Liver (tissue), 3 donors: ENCODE measurements around the gene ISG15.

Source experiments
- EGR1 ChIP-seq, 2 donors: IDR thresholded peaks; 2 replicates each; pipeline ENCODE4 v1.6.1; 2016 to 2018; ENCODE audit warnings: antibody characterized with exemption in 2 of 2, low read depth in 2 of 2
- MAX ChIP-seq: IDR thresholded peaks from 2 replicates; pipeline ENCODE4 v1.6.1; 2016; ENCODE audit warnings: antibody characterized with exemption
- NR2F2 ChIP-seq: IDR thresholded peaks from 2 replicates; pipeline ENCODE4 v1.6.1; 2016; ENCODE audit warnings: antibody characterized with exemption
- RAD21 ChIP-seq, 2 donors: IDR thresholded peaks; 2 replicates each; pipeline ENCODE4 v1.6.1; 2016; ENCODE audit warnings: antibody characterized with exemption in 2 of 2, mild to moderate bottlenecking in 2 of 2
- REST ChIP-seq: IDR thresholded peaks from 2 replicates; pipeline ENCODE4 v1.6.1; 2016; ENCODE audit warnings: antibody characterized with exemption, mild to moderate bottlenecking
- SP1 ChIP-seq: IDR thresholded peaks from 2 replicates; pipeline ENCODE4 v1.6.1; 2018; ENCODE audit warnings: antibody characterized with exemption, mild to moderate bottlenecking
- ZBTB33 ChIP-seq: IDR thresholded peaks from 2 replicates; pipeline ENCODE4 v1.6.1; 2016; ENCODE audit warnings: antibody characterized with exemption
- TF ChIP-seq, protein P1 (sequence below): fragments of 150-350 bp; IDR thresholded peaks from 2 replicates; pipeline ENCODE4 v1.5.1; 2017; ENCODE audit warnings: improper control_type of control experiment, low read depth, low read length; ENCODE audit not compliant: missing input control
- donor health status: healthy.
- donor health status: healthy.

GRCh38 chr1:1024149-1024770 lies 11.0 kb downstream of the ISG15 start:
- TF ChIP-seq RAD21 (IDR thresholded peaks at IDR 0.05) (no peak), REST (no peak), NR2F2 (no peak), EGR1 (IDR thresholded peaks at IDR 0.05; ENCODE audit: low read depth in 2 of 2) (no peak), ZBTB33 (no peak), MAX (no peak), SP1 (no peak)
- TF ChIP-seq, protein P1, sequence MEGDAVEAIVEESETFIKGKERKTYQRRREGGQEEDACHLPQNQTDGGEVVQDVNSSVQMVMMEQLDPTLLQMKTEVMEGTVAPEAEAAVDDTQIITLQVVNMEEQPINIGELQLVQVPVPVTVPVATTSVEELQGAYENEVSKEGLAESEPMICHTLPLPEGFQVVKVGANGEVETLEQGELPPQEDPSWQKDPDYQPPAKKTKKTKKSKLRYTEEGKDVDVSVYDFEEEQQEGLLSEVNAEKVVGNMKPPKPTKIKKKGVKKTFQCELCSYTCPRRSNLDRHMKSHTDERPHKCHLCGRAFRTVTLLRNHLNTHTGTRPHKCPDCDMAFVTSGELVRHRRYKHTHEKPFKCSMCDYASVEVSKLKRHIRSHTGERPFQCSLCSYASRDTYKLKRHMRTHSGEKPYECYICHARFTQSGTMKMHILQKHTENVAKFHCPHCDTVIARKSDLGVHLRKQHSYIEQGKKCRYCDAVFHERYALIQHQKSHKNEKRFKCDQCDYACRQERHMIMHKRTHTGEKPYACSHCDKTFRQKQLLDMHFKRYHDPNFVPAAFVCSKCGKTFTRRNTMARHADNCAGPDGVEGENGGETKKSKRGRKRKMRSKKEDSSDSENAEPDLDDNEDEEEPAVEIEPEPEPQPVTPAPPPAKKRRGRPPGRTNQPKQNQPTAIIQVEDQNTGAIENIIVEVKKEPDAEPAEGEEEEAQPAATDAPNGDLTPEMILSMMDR = no peak
